ENCODE results near the gene KLF13. TPM values are rescaled to one million over a fixed set of nuclear protein-coding genes. Genes with fewer than 3 reads are reported as not detected.

KLF13 gene
- total and polyA plus RNA-seq, 2 experiments from 2014 or later: 23.5 to 28.6 TPM

DNA sequence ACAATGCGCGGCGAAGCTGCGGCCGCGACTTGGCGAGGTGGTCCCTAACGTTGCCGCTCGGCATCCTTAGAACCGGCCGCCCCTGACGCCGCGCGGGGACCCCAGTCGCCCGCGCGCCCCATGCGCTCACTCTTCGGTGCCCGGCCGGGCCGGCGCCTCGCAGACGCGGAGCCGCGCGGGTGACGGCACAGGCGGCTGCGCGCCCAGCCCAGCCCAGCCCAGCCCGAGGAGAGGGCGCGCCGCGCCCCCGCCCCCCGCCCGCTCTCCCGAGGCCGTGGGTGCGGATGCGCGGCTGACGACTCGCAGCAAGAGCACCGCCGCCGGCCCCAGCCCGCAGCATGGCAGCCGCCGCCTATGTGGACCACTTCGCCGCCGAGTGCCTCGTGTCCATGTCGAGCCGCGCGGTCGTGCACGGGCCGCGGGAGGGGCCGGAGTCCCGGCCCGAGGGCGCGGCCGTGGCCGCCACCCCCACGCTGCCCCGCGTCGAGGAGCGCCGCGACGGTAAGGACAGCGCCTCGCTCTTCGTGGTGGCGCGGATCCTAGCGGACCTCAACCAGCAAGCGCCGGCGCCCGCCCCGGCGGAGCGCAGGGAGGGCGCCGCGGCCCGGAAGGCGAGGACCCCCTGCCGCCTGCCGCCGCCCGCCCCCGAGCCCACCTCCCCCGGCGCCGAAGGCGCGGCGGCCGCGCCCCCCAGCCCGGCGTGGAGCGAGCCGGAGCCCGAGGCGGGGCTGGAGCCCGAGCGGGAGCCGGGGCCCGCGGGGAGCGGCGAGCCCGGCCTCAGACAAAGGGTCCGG lies 437 bp downstream of the KLF13 start:
- Histone ChIP-seq H2AFZ (no peak overlapping the region), H3K79me2 (replicated peaks; ENCODE audit: insufficient read depth) (peaks cover 33% of the 10 kb centered on the region), H3K36me3 (ENCODE audit: insufficient read depth) (no peaks in the 10 kb centered on the region), H3K4me1 (ENCODE audit: insufficient read depth) (peaks cover 18% of the 10 kb centered on the region), H3K4me3 (peak overlapping the region; percentile 70), H3K9me2 (ENCODE audit: insufficient read depth) (no peaks in the 10 kb centered on the region), H4K20me1 (replicated peaks; ENCODE audit: insufficient read depth) (peaks cover 17% of the 10 kb centered on the region; the same call in 1 of the 2 replicates), H3K4me2 (peak overlapping the region; percentile 78; the same call in 1 of the 2 replicates), H3K27me3 (ENCODE audit: insufficient read depth) (peaks cover 16% of the 10 kb centered on the region; the same call in 1 of the 2 replicates), H3F3A (replicated peaks; ENCODE audit: low read depth) (0 out of 2 replicates have a peak, but pooled peaks cover 4% of the 10 kb centered on the region), H3K27ac (ENCODE audit: low read depth) (no peak overlapping the region)
- H3K27me3 Mint-ChIP-seq (ENCODE audit: insufficient read depth, low read depth, poor library complexity): peaks cover 6% of the 10 kb centered on the region
- ATAC-seq: peak; percentile 10
- peak overlapping the region; percentile 71; the same call in 2 of the 3 replicates for H3K4me3 Mint-ChIP-seq
- TF ChIP-seq EZH2 (IDR thresholded peaks at IDR 0.05; ENCODE audit: low read depth, unreplicated experiment) (no peak), POLR2AphosphoS5 (IDR thresholded peaks at IDR 0.05; ENCODE audit: low read depth) (no peak; the same call in 1 of the 2 replicates), NANOG (IDR thresholded peaks at IDR 0.05; ENCODE audit: borderline replicate concordance) (no peak), EZH2phosphoT487 (IDR thresholded peaks at IDR 0.05; ENCODE audit: unreplicated experiment) (no peak)
- TF ChIP-seq, protein P1, sequence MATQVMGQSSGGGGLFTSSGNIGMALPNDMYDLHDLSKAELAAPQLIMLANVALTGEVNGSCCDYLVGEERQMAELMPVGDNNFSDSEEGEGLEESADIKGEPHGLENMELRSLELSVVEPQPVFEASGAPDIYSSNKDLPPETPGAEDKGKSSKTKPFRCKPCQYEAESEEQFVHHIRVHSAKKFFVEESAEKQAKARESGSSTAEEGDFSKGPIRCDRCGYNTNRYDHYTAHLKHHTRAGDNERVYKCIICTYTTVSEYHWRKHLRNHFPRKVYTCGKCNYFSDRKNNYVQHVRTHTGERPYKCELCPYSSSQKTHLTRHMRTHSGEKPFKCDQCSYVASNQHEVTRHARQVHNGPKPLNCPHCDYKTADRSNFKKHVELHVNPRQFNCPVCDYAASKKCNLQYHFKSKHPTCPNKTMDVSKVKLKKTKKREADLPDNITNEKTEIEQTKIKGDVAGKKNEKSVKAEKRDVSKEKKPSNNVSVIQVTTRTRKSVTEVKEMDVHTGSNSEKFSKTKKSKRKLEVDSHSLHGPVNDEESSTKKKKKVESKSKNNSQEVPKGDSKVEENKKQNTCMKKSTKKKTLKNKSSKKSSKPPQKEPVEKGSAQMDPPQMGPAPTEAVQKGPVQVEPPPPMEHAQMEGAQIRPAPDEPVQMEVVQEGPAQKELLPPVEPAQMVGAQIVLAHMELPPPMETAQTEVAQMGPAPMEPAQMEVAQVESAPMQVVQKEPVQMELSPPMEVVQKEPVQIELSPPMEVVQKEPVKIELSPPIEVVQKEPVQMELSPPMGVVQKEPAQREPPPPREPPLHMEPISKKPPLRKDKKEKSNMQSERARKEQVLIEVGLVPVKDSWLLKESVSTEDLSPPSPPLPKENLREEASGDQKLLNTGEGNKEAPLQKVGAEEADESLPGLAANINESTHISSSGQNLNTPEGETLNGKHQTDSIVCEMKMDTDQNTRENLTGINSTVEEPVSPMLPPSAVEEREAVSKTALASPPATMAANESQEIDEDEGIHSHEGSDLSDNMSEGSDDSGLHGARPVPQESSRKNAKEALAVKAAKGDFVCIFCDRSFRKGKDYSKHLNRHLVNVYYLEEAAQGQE (IDR thresholded peaks at IDR 0.05; ENCODE audit: unreplicated experiment): no peak
- TF ChIP-seq, protein P2, sequence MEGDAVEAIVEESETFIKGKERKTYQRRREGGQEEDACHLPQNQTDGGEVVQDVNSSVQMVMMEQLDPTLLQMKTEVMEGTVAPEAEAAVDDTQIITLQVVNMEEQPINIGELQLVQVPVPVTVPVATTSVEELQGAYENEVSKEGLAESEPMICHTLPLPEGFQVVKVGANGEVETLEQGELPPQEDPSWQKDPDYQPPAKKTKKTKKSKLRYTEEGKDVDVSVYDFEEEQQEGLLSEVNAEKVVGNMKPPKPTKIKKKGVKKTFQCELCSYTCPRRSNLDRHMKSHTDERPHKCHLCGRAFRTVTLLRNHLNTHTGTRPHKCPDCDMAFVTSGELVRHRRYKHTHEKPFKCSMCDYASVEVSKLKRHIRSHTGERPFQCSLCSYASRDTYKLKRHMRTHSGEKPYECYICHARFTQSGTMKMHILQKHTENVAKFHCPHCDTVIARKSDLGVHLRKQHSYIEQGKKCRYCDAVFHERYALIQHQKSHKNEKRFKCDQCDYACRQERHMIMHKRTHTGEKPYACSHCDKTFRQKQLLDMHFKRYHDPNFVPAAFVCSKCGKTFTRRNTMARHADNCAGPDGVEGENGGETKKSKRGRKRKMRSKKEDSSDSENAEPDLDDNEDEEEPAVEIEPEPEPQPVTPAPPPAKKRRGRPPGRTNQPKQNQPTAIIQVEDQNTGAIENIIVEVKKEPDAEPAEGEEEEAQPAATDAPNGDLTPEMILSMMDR (conservative IDR thresholded peaks at IDR 0.05; ENCODE audit: low read depth in 2 of 2): no peak
- H3K36me3 Mint-ChIP-seq (ENCODE audit: low read depth): no peaks in the 10 kb centered on the region; the same call in 2 of the 3 replicates
- H3K4me1 Mint-ChIP-seq: peaks cover 36% of the 10 kb centered on the region
- H3K27ac Mint-ChIP-seq: no peak overlapping the region
- H3K9me3 Mint-ChIP-seq: no peaks in the 10 kb centered on the region; the same call in 2 of the 3 replicates
- no peak for DNase-seq (ENCODE audit: low spot score)
